Esophagus muscularis mucosa (tissue), 3 donors: Measurements from ENCODE around the gene THOP1.

Experiments
- CTCF ChIP-seq, 3 experiments: fragments of 200-600 bp in 2 of 3; fragments of 450-650 bp in 1 of 3; sonication (generic) in 2 of 3; IDR thresholded peaks; one replicate each; pipeline ENCODE4 v1.5.1; 2017 to 2019; ENCODE audit warnings: antibody characterized with exemption in 3 of 3, mild to moderate bottlenecking in 2 of 3, moderate library complexity in 1 of 3
- POLR2A ChIP-seq: fragments of 450-650 bp; IDR thresholded peaks from one replicate; pipeline ENCODE4 v1.6.1; 2017; ENCODE audit warnings: antibody characterized with exemption, moderate library complexity, mild to moderate bottlenecking, low read depth
- POLR2AphosphoS5 ChIP-seq, 2 donors: sonication (generic); formaldehyde crosslinking; IDR thresholded peaks; one replicate each; pipeline ENCODE4 v1.6.1; 2017; ENCODE audit warnings: antibody characterized with exemption in 2 of 2

- TF ChIP-seq CTCF (IDR thresholded peaks at IDR 0.05) = no peak
- no peak for TF ChIP-seq POLR2AphosphoS5 (IDR thresholded peaks at IDR 0.05)
- TF ChIP-seq POLR2A = no peak
Observed at GRCh38 chr19:2754659-2755447, 30.4 kb upstream of the THOP1 start.
